ENCODE results near the gene TPCN2.

TPCN2 gene

GRCh38 chr11:69039501-69039900 is 9.2 kb upstream of the TPCN2 start:
- no peak for DNase-seq

GRCh38 chr11:69040051-69040450 is 8.7 kb upstream of the TPCN2 start:
- no peak for DNase-seq

- peak; percentile 69 for DNase-seq
Measured at GRCh38 chr11:69040581-69041260, 8.0 kb upstream of the TPCN2 start.

GRCh38 chr11:69041516-69041915 is 7.2 kb upstream of the TPCN2 start:
- no peak for DNase-seq

DNA sequence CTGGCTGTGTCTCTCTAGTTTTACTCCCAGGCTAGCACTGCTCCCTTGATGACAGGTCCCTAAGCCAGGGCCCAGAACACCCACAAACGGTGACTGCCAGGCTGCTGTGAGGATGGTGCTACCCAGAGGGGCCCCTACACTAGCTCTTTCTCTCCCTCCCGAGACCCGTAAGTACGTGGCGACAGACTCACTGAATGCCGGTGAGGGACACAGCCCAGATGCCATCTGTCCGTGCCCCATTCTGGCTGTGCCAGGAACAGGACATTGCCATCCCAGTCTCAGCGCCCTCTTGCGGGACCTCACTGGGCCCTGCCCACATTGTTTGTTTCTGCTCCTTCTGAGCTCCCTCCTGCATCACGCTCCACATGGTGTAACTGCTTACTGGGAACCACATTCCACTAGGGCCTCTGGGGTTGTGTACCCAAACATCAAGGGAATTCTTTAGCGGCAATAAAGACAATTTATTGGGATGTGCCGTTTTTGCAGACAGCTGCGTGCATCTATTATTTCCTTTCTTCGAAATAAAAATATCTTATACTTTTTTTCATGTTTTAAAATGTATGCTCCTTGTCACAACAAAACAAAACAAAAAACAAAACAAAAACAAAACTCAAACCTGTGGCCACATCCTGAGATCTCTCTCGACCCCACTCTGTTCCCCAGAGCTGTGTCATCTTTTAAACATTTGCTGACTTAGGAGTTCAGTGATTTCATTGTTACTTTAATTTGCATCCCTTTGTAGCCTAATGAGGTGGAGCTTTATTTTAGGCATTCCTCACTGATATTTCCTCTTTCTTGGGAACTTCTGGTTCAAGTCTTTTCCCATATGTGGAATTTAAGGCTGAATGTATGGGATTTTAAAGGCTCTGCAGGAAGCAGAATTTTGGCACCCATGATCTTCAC is 4.4 kb upstream of the TPCN2 start:
- DNase-seq, result peak; percentile 68

- DNase-seq, result no peak
Measured at GRCh38 chr11:69048031-69048693, 570 bp upstream of the TPCN2 start.

- no peak for DNase-seq
Measured at GRCh38 chr11:69049490-69049867, 747 bp downstream of the TPCN2 start.

GRCh38 chr11:69050592-69051380 is 2.1 kb downstream of the TPCN2 start:
- DNase-seq, result no peak

GRCh38 chr11:69051381-69052342 is 2.9 kb downstream of the TPCN2 start:
- no peak for DNase-seq

GRCh38 chr11:69052343-69053168 is 3.8 kb downstream of the TPCN2 start:
- DNase-seq, result no peak

DNA sequence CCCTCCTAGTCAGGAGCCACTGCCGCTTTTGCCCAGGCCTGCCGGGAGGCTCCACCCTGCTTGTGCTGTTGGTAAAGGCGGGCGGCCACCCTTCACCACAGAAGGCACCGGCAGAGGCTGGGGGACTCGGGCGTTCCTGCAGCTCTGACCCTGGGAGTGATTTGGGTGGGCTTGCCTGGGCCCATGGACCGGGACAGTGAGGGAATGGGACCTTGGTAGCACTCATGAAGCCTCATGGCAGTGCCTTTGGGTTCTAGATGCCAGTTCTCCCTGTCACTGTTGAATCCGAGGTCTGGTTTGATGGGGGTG is 4.4 kb downstream of the TPCN2 start:
- DNase-seq, result no peak

- DNase-seq, result no peak
Measured at GRCh38 chr11:69053546-69054396, 5.0 kb downstream of the TPCN2 start.

DNA sequence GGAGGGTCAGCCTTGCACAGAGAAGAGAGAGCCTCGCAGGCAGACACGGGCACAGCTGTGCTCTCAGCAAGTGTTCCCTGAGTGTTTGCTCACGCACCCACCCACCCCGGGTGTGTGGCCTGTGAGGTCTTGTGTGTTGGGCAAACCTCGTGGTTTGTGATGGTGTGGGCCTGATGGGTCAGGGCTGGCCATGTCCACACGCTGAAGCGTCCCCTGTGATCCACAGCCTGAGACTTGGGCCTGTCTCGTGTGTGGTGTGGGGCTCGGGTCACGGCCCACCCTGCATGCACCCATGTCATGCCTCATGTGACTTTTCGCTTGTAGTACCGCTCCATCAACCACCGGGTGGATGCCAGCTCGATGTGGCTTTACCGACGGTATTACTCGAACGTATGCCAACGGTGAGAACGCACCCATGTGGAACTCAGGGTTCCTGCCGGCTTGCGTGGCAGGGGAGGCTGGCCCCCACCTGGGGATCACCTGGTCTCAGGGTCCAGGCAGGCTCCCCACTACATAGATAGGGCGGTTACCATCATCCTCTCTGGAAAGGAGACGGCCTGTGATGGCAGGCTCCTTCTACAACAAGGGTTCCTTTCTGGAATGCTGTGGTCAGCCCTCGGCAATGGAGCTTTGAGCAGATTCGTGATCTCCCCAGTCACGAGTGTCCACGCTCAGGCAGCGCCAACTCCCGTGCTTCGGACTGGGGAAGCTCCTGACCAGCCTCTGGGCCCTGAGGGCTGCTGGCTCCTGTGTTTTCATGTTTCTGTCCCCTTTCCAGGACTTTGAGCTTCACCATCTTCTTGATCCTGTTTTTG is 5.9 kb downstream of the TPCN2 start:
- no peak for DNase-seq

DNA sequence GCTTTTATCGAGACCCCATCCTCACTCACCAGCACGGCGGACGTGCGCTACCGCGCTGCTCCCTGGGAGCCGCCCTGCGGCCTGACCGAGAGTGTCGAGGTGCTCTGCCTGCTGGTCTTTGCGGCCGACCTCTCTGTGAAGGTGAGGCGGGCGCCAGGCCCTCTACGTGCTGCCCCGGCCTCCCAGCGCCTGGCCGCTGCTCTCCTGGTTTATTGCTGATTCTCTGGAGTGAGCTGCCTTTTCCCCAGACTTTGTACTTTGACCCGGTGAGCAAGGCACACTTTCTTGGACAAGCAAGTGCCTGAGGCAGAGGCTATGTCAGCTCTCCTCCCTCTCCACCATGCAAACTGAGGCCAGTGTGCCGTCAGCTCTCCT is 6.5 kb downstream of the TPCN2 start:
- DNase-seq, result no peak

GRCh38 chr11:69055598-69056516 is 7.1 kb downstream of the TPCN2 start:
- no peak for DNase-seq

DNA sequence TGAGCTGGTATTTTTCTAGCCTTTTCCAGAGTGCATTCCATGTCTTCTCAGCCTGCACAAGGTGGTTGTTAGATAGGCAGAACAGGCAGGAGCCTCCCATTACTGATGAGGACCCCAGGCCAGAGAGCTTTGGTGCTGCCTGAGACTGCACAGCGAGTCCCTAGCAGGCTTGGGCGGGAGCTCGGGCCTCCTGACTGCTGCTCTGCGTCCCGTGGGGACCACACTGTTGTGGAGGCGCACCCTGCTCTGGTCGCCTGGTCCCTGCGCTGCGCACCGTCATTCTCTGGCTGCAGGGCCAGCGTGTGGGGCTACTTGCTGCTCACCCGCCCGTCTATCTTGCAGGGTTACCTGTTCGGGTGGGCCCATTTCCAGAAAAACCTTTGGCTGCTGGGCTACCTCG is 8.5 kb downstream of the TPCN2 start:
- no peak for DNase-seq

- DNase-seq, result no peak
Measured at GRCh38 chr11:69057801-69058200, 9.1 kb downstream of the TPCN2 start.
